SKM-1 (cell line): ENCODE results near the gene MSH3.
"Not testable (repeated sequence)": the region's sequence is repeated elsewhere in the genome, so short reads cannot be mapped to it uniquely, and the experiment has no call there.

ENCODE experiments used
- DNase-seq: peaks from one replicate; lab custom pipeline; 2025; ENCODE audit not compliant: unreplicated experiment; lab: John Stamatoyannopoulos, UW

The MSH3 gene

GRCh38 chr5:80841026-80841797, 186.8 kb downstream of the MSH3 start:
- not testable (repeated sequence) for DNase-seq

GRCh38 chr5:80846422-80846821, 192.0 kb downstream of the MSH3 start:
- DNase-seq, result not testable (repeated sequence)

- not testable (repeated sequence) for DNase-seq
Measured at GRCh38 chr5:80850168-80850567, 195.7 kb downstream of the MSH3 start.

- DNase-seq, result no peak
Measured at GRCh38 chr5:80852331-80853245, 198.1 kb downstream of the MSH3 start.

GRCh38 chr5:80853413-80853812, 199.0 kb downstream of the MSH3 start:
- DNase-seq, result no peak

- no peak for DNase-seq
Measured at GRCh38 chr5:80854583-80854982, 200.1 kb downstream of the MSH3 start.

GRCh38 chr5:80860924-80861613, 206.6 kb downstream of the MSH3 start:
- no peak for DNase-seq

- no peak for DNase-seq
Measured at GRCh38 chr5:80863708-80864107, 209.3 kb downstream of the MSH3 start.

- no peak for DNase-seq
Measured at GRCh38 chr5:80864109-80864508, 209.7 kb downstream of the MSH3 start.

GRCh38 chr5:80864706-80865435, 210.4 kb downstream of the MSH3 start:
- no peak for DNase-seq

- no peak for DNase-seq
Measured at GRCh38 chr5:80865551-80865950, 211.1 kb downstream of the MSH3 start.

- DNase-seq, result peak; percentile 42
Measured at GRCh38 chr5:80866371-80866770, 211.9 kb downstream of the MSH3 start.

- DNase-seq, result no peak
Measured at GRCh38 chr5:80867233-80867632, 212.8 kb downstream of the MSH3 start.

- DNase-seq, result no peak
Measured at GRCh38 chr5:80870442-80870841, 216.0 kb downstream of the MSH3 start.

GRCh38 chr5:80871541-80871961, 217.1 kb downstream of the MSH3 start:
- no peak for DNase-seq

- DNase-seq, result no peak
Measured at GRCh38 chr5:80874162-80874561, 219.7 kb downstream of the MSH3 start.

GRCh38 chr5:80877592-80877991, 223.1 kb downstream of the MSH3 start:
- DNase-seq, result no peak

- DNase-seq, result no peak
Measured at GRCh38 chr5:80881726-80882125, 227.3 kb downstream of the MSH3 start.

- not testable (repeated sequence) for DNase-seq
Measured at GRCh38 chr5:80883390-80883789, 228.9 kb downstream of the MSH3 start.

GRCh38 chr5:80884086-80884813, 229.8 kb downstream of the MSH3 start:
- no peak for DNase-seq
